ENCODE data around the gene FN1. TPM values are rescaled to one million over a fixed set of nuclear protein-coding genes. Genes with fewer than 3 reads are reported as not detected.

Gene FN1
- total RNA-seq, 1 experiment from 2014 or later, result 133 TPM

DNA sequence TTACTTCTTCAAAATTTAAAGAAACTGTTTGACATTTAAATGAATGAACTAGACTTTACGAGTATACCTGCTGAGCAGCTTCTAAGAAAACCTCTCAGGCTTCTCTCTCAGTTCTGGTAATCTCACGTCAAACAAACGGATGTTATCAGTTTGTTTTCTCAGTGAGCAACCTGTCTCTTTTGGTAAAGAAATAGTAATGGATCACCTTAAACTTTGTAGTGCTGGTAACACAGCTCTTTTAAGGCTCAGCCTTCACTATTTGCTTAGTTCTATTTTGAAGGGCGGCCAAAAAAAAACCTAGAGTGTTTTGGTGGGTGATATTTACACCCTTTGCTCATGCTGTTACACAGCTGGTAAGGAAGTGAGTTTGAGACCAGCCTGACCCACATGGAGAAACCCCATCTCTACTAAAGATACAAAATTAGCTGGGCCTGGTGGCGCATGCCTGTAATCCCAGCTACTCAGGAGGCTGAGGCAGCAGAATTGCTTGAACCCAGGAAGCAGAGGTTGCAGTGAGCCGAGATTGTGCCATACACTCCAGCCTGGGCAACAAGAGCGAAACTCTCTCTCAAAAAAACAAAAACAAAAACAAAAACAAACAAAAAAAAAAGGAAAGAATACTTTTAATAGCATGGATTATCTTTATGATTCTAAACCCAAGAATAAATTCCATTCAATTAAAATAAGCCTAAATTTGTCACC lies 15.9 kb downstream of the FN1 start:
- no peak for DNase-seq
- Mint-ChIP-seq H3K36me3 (ENCODE audit: insufficient read depth, unreplicated experiment) (peaks cover 8% of the 10 kb centered on the region), H3K9me3 (ENCODE audit: low read depth, unreplicated experiment) (no peaks in the 10 kb centered on the region), H3K4me3 (ENCODE audit: low read depth, unreplicated experiment) (no peak overlapping the region), H3K27me3 (ENCODE audit: unreplicated experiment) (no peaks in the 10 kb centered on the region), H3K4me1 (ENCODE audit: low read depth, unreplicated experiment) (peaks cover 11% of the 10 kb centered on the region), H3K27ac (ENCODE audit: unreplicated experiment) (no peak overlapping the region)
- no TSS peak for BruUV-seq (replicated peaks)
- intact Hi-C loops (cut with micrococcal nuclease; ENCODE audit: unreplicated experiment), result no loop called here
- TF ChIP-seq, protein P1, sequence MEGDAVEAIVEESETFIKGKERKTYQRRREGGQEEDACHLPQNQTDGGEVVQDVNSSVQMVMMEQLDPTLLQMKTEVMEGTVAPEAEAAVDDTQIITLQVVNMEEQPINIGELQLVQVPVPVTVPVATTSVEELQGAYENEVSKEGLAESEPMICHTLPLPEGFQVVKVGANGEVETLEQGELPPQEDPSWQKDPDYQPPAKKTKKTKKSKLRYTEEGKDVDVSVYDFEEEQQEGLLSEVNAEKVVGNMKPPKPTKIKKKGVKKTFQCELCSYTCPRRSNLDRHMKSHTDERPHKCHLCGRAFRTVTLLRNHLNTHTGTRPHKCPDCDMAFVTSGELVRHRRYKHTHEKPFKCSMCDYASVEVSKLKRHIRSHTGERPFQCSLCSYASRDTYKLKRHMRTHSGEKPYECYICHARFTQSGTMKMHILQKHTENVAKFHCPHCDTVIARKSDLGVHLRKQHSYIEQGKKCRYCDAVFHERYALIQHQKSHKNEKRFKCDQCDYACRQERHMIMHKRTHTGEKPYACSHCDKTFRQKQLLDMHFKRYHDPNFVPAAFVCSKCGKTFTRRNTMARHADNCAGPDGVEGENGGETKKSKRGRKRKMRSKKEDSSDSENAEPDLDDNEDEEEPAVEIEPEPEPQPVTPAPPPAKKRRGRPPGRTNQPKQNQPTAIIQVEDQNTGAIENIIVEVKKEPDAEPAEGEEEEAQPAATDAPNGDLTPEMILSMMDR (IDR thresholded peaks at IDR 0.05; ENCODE audit: unreplicated experiment), result no peak
- CTCF ChIA-PET, result no interaction called here

GRCh38 chr2:215419113-215419512 lies 16.8 kb downstream of the FN1 start:
- TF ChIP-seq, protein P1 (IDR thresholded peaks at IDR 0.05; ENCODE audit: unreplicated experiment), result no peak
- H3K4me1 Mint-ChIP-seq (ENCODE audit: low read depth, unreplicated experiment), result peaks cover 18% of the 10 kb centered on the region
- no peak overlapping the region for H3K4me3 Mint-ChIP-seq (ENCODE audit: low read depth, unreplicated experiment)
- H3K9me3 Mint-ChIP-seq (ENCODE audit: low read depth, unreplicated experiment), result no peaks in the 10 kb centered on the region
- DNase-seq, result no peak
- no peak overlapping the region for H3K27ac Mint-ChIP-seq (ENCODE audit: unreplicated experiment)
- CTCF ChIA-PET, result interaction anchor here (1.0 kb wide), 1 partner anchor 201 kb away, joined by 3 read pairs; no protein-coding TSS in a partner anchor
- intact Hi-C loops (cut with micrococcal nuclease; ENCODE audit: unreplicated experiment), result no loop called here
- peaks cover 14% of the 10 kb centered on the region for H3K36me3 Mint-ChIP-seq (ENCODE audit: insufficient read depth, unreplicated experiment)
- BruUV-seq (replicated peaks), result no TSS peak
- no peaks in the 10 kb centered on the region for H3K27me3 Mint-ChIP-seq (ENCODE audit: unreplicated experiment)

- no TSS peak for BruUV-seq (replicated peaks)
- H3K27ac Mint-ChIP-seq (ENCODE audit: unreplicated experiment), result no peak overlapping the region
- no peak for DNase-seq
- peaks cover 26% of the 10 kb centered on the region for H3K4me1 Mint-ChIP-seq (ENCODE audit: low read depth, unreplicated experiment)
- no peak overlapping the region for H3K4me3 Mint-ChIP-seq (ENCODE audit: low read depth, unreplicated experiment)
- peaks cover 8% of the 10 kb centered on the region for H3K36me3 Mint-ChIP-seq (ENCODE audit: insufficient read depth, unreplicated experiment)
- no peaks in the 10 kb centered on the region for H3K27me3 Mint-ChIP-seq (ENCODE audit: unreplicated experiment)
- H3K9me3 Mint-ChIP-seq (ENCODE audit: low read depth, unreplicated experiment), result peaks cover 2% of the 10 kb centered on the region
- CTCF ChIA-PET, result interaction anchor here (1.0 kb wide), 1 partner anchor 202 kb away, joined by 3 read pairs; no protein-coding TSS in a partner anchor
- intact Hi-C loops (cut with micrococcal nuclease; ENCODE audit: unreplicated experiment), result no loop called here
- TF ChIP-seq, protein P1 (IDR thresholded peaks at IDR 0.05; ENCODE audit: unreplicated experiment), result no peak
These were observed 17.6 kb downstream of the FN1 start for GRCh38 chr2:215418064-215418963.

- CTCF ChIA-PET, result no interaction called here
- H3K4me3 Mint-ChIP-seq (ENCODE audit: low read depth, unreplicated experiment), result no peak overlapping the region
- peak overlapping the region; percentile 11 for H3K27ac Mint-ChIP-seq (ENCODE audit: unreplicated experiment)
- intact Hi-C loops (cut with micrococcal nuclease; ENCODE audit: unreplicated experiment), result no loop called here
- no peak for DNase-seq
- TF ChIP-seq, protein P1 (IDR thresholded peaks at IDR 0.05; ENCODE audit: unreplicated experiment), result no peak
- no peaks in the 10 kb centered on the region for H3K27me3 Mint-ChIP-seq (ENCODE audit: unreplicated experiment)
- H3K9me3 Mint-ChIP-seq (ENCODE audit: low read depth, unreplicated experiment), result peaks cover 5% of the 10 kb centered on the region
- H3K36me3 Mint-ChIP-seq (ENCODE audit: insufficient read depth, unreplicated experiment), result peaks cover 5% of the 10 kb centered on the region
- H3K4me1 Mint-ChIP-seq (ENCODE audit: low read depth, unreplicated experiment), result peaks cover 34% of the 10 kb centered on the region
- BruUV-seq (replicated peaks), result no TSS peak
These were observed 18.4 kb downstream of the FN1 start for GRCh38 chr2:215417400-215417951.
